ENCODE results near the gene TTC28. TPM values are rescaled to one million over a fixed set of nuclear protein-coding genes. Genes with fewer than 3 reads are reported as not detected.

TTC28 gene
- total RNA-seq, 1 donor from 2014 or later: 7.9 TPM

DNA sequence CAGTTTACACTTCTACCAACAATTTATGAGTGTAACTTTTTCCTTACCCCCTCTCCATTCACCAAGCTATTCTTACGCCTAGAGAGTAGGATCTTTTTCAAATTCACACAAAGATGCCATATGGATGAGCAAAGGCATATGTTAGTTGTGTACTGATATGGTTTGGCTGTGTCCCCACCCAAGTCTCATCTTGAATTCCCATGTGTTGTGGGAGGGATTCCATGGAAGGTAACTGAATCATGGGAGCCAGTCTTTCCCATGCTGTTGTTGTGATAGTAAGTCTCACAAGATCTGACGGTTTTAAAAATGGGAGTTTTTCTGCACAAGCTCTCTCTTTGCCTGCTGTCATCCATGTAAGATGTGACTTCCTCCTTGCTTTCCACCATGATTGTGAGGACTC, 40.3 kb downstream of the TTC28 start:
- POLR2A ChIA-PET: interaction anchor here (0.5 kb wide), 1 partner anchor 21 kb away, joined by 3 read pairs; no protein-coding TSS in a partner anchor
- Mint-ChIP-seq H3K9me3 (no peaks in the 10 kb centered on the region), H3K27me3 (peaks cover 5% of the 10 kb centered on the region)

GRCh38 chr22:28637225-28637624, 42.4 kb downstream of the TTC28 start:
- POLR2A ChIA-PET: no interaction called here
- no peak overlapping the region for H3K27ac Mint-ChIP-seq
- peaks cover 5% of the 10 kb centered on the region for H3K27me3 Mint-ChIP-seq
- DNase-seq: no peak
- H3K4me3 Mint-ChIP-seq: no peak overlapping the region
- intact Hi-C loops (cut with micrococcal nuclease): no loop called here
- no peaks in the 10 kb centered on the region for H3K36me3 Mint-ChIP-seq (ENCODE audit: low read depth)
- no peaks in the 10 kb centered on the region for H3K4me1 Mint-ChIP-seq
- CTCF ChIA-PET: no interaction called here
- no peaks in the 10 kb centered on the region for H3K9me3 Mint-ChIP-seq
- ATAC-seq (ENCODE audit: low read depth): no peak
- no peak for TF ChIP-seq CTCF (IDR thresholded peaks at IDR 0.05)

More for the DNA sequence above, 40.3 kb downstream of the TTC28 start:
- TF ChIP-seq CTCF (IDR thresholded peaks at IDR 0.05): no peak
- H3K4me3 Mint-ChIP-seq: no peak overlapping the region
- intact Hi-C loops (cut with micrococcal nuclease): no loop called here
- H3K36me3 Mint-ChIP-seq (ENCODE audit: low read depth): no peaks in the 10 kb centered on the region
- CTCF ChIA-PET: no interaction called here
- H3K4me1 Mint-ChIP-seq: no peaks in the 10 kb centered on the region
- no peak overlapping the region for H3K27ac Mint-ChIP-seq
- DNase-seq: no peak
- no peak for ATAC-seq (ENCODE audit: low read depth)

GRCh38 chr22:28630177-28630574, 49.5 kb downstream of the TTC28 start:
- no peaks in the 10 kb centered on the region for H3K36me3 Mint-ChIP-seq (ENCODE audit: low read depth)
- H3K27me3 Mint-ChIP-seq: no peaks in the 10 kb centered on the region
- H3K4me3 Mint-ChIP-seq: no peak overlapping the region
- ATAC-seq (ENCODE audit: low read depth) (no peak), DNase-seq (no peak)
- CTCF ChIA-PET: no interaction called here
- POLR2A ChIA-PET: no interaction called here
- H3K27ac Mint-ChIP-seq: no peak overlapping the region
- H3K4me1 Mint-ChIP-seq: no peaks in the 10 kb centered on the region
- intact Hi-C loops (cut with micrococcal nuclease): no loop called here
- TF ChIP-seq CTCF (IDR thresholded peaks at IDR 0.05): no peak
- no peaks in the 10 kb centered on the region for H3K9me3 Mint-ChIP-seq

- H3K4me1 Mint-ChIP-seq: no peaks in the 10 kb centered on the region
- no peak overlapping the region for H3K27ac Mint-ChIP-seq
- no peak for ATAC-seq (ENCODE audit: low read depth)
- no peaks in the 10 kb centered on the region for H3K9me3 Mint-ChIP-seq
- no peak for DNase-seq
- no peak for TF ChIP-seq CTCF (IDR thresholded peaks at IDR 0.05)
- no peak overlapping the region for H3K4me3 Mint-ChIP-seq
- POLR2A ChIA-PET: no interaction called here
- intact Hi-C loops (cut with micrococcal nuclease): no loop called here
- no peaks in the 10 kb centered on the region for H3K27me3 Mint-ChIP-seq
- H3K36me3 Mint-ChIP-seq (ENCODE audit: low read depth): no peaks in the 10 kb centered on the region
- CTCF ChIA-PET: no interaction called here
Observed at GRCh38 chr22:28629420-28630176, 50.0 kb downstream of the TTC28 start.

DNA sequence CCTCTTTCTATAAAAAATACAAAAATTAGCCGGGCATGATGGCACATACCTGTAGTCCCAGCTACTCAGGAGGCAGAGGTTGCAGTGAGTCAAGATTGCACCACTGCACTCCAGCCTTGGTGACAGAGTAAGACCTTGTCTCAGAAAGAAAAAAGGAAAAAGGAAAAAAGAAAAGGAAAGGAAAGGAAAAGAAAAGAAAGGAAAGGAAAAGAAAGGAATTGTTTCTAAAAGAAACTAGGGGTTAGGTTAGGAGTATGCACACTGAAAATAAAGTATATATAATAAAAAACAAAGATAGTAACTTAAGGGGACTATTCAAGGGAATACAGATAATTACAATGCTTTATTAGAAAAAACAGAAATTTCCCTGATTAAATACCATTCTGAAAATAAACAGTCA, 50.9 kb downstream of the TTC28 start:
- no peak for TF ChIP-seq CTCF (IDR thresholded peaks at IDR 0.05)
- Mint-ChIP-seq H3K36me3 (ENCODE audit: low read depth) (no peaks in the 10 kb centered on the region), H3K27ac (no peak overlapping the region), H3K27me3 (no peaks in the 10 kb centered on the region), H3K4me1 (no peaks in the 10 kb centered on the region), H3K4me3 (no peak overlapping the region), H3K9me3 (no peaks in the 10 kb centered on the region)
- ChIA-PET CTCF (interaction anchor here (0.7 kb wide), 1 partner anchor 684 kb away, joined by 3 read pairs; no protein-coding TSS in a partner anchor), POLR2A (no interaction called here)
- ATAC-seq (ENCODE audit: low read depth) (no peak), DNase-seq (no peak)
- intact Hi-C loops (cut with micrococcal nuclease): no loop called here
